Psoas muscle (tissue), 8 donors: Measurements from ENCODE around the gene ZP4. TPM values are rescaled to one million over a fixed set of nuclear protein-coding genes. Genes with fewer than 3 reads are reported as not detected.

Source experiments
- ATAC-seq, 4 donors: fragments of 200-7000 bp; cut with Tn5 transposase; one replicate each; pipeline ENCODE4 v1.9.1; 2020; ENCODE audit warnings: moderate library complexity in 3 of 4, mild to moderate bottlenecking in 2 of 4
- DNase-seq, 2 donors: peaks; one replicate each; pipeline ENCODE4 v3.0.0-alpha.2; 2020
- H3K27ac ChIP-seq: fragments of 200-600 bp; one replicate; pipeline ENCODE4 v1.8.0; 2022
- H3K27me3 ChIP-seq, 3 donors: fragments of 200-600 bp in 1 of 3; one replicate each; pipeline versions ENCODE4 v1.6.1 to v1.8.0; 2013 to 2022; ENCODE audit warnings: low read length in 2 of 3, mild to moderate bottlenecking in 2 of 3, moderate library complexity in 1 of 3; ENCODE audit not compliant: insufficient read depth in 3 of 3
- H3K36me3 ChIP-seq, 2 donors: fragments of 200-600 bp in 1 of 2; one replicate each; pipeline versions ENCODE4 v1.6.1 to v1.8.0; 2013 to 2022; ENCODE audit warnings: low read depth in 1 of 2, mild to moderate bottlenecking in 1 of 2, moderate library complexity in 1 of 2; ENCODE audit not compliant: insufficient read depth in 1 of 2
- H3K4me1 ChIP-seq: fragments of 200-600 bp; one replicate; pipeline ENCODE4 v1.8.0; 2022
- H3K4me3 ChIP-seq: fragments of 200-600 bp; one replicate; pipeline ENCODE4 v1.8.0; 2022; ENCODE audit warnings: mild to moderate bottlenecking
- H3K9me3 ChIP-seq: fragments of 200-600 bp; one replicate; pipeline ENCODE4 v1.8.0; 2022
- CTCF ChIP-seq: fragments of 200-600 bp; IDR thresholded peaks from one replicate; pipeline ENCODE4 v1.8.0; 2022; ENCODE audit warnings: antibody characterized with exemption
- WGBS, 3 donors: extraction: QIAGEN DNeasy Blood & Tissue Kit; methylation state at CpG; one replicate each; pipeline versions ENCODE4 v1.1.6 to v1.1.7; 2013; 5-methylcytosine and 5-hydroxymethylcytosine counted together
- intact Hi-C, 2 donors: fragments of 100-400 bp; cut with DNase I; formaldehyde crosslinking; loops; one replicate each; pipeline versions ENCODE4 v1.11.0 to v1.14.2; 2022
- polyA plus RNA-seq, 3 donors: library from polyadenylated mRNA; stranded (reverse); fragments of 200-250 nt; gene quantifications; one replicate each; pipeline ENCODE4 v1.2.3, GENCODE V29; 2013
- total RNA-seq, 4 donors: library from RNA; stranded (reverse); fragmentation: NEBNext Ultra II Directional in 2 of 4; extraction: Animal tissue kit (Norgen Biotek cat#: 25700) in 2 of 4; gene quantifications; one replicate each; pipeline versions ENCODE4 v1.2.1 to v1.2.4, GENCODE V29; 2021 to 2023
- donor health status: healthy with polysubstance abuse.
- donor health status: DM: no; HTN: no; CAD: no; lungs with moderate emphysema.
- donor health status: Bipolar disorder and iron deficiency.
- donor health status: healthy.
- donor health status: DM: yes; HTN: yes; CAD: no.
- donor health status: DM: no; HTN: no; CAD: no.
- donor health status: DM: no; HTN: no; CAD: no.
- donor health status: DM: yes; HTN: yes; CAD: no.

Gene ZP4
- total and polyA plus RNA-seq, 7 donors, result not detected

GRCh38 chr1:237868817-237869600, 21.7 kb downstream of the ZP4 start:
- Histone ChIP-seq H3K27me3 (no peaks in the 10 kb centered on the region), H3K36me3 (no peaks in the 10 kb centered on the region), H3K4me3 (no peak overlapping the region), H3K4me1 (no peaks in the 10 kb centered on the region), H3K9me3 (no peaks in the 10 kb centered on the region), H3K27ac (no peak overlapping the region)
- 80 to 86% (median 84%) methylated on average over 4 of the region's 4 CpGs for whole genome bisulfite sequencing, 3 donors
- intact Hi-C loops, result no loop called here
- ATAC-seq, result no peak
- TF ChIP-seq CTCF, result no peak
- no peak for DNase-seq

DNA sequence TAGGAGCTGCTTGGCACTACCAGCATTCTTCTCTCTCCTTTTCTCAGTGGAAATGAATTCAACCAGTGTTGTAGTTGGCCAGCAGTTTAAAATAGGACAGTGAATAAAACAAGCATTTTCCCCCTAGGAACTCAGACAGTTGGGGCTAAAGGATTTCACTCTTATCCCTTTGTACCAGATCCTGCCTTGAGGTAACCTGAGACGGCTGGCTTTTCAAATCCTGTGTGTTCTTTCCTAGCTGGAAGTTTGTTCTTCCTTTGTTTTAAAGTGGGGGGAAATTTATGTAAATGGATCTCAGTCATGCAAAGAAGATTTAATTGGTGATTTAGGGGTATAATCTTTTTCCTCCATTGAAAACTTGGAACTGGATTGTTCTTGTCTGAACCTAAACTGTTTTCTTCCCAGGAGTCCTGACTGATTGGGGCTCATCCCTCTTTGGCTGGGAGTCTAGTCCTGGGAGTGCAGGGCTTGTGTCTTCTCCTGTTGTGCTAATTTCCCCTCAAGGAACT, 23.3 kb downstream of the ZP4 start:
- 35 to 57% (median 39%) methylated on average over 1 of the region's 1 CpG for WGBS, 3 donors
- intact Hi-C loops, result no loop called here
- ATAC-seq, result no peak
- H3K9me3 ChIP-seq, result no peaks in the 10 kb centered on the region
- no peaks in the 10 kb centered on the region for H3K4me1 ChIP-seq
- no peaks in the 10 kb centered on the region for H3K27me3 ChIP-seq
- no peak for TF ChIP-seq CTCF
- no peak for DNase-seq
- no peaks in the 10 kb centered on the region for H3K36me3 ChIP-seq
- no peak overlapping the region for H3K27ac ChIP-seq
- H3K4me3 ChIP-seq, result no peak overlapping the region

GRCh38 chr1:237864338-237865244, 26.1 kb downstream of the ZP4 start:
- DNase-seq (peak; percentile 50 to 58), ATAC-seq (peak in 1 of 4 donors; percentile 22)
- Histone ChIP-seq H3K27me3 (no peaks in the 10 kb centered on the region), H3K4me3 (no peak overlapping the region), H3K4me1 (no peaks in the 10 kb centered on the region), H3K9me3 (no peaks in the 10 kb centered on the region), H3K36me3 (no peaks in the 10 kb centered on the region), H3K27ac (no peak overlapping the region)
- intact Hi-C loops, result no loop called here
- peak; percentile 57 for TF ChIP-seq CTCF
- WGBS, 3 donors, result 11 to 12% (median 12%) methylated on average over 25 of the region's 25 CpGs

- 66 to 80% (median 74%) methylated on average over 2 of the region's 2 CpGs for WGBS, 3 donors
- H3K9me3 ChIP-seq, result no peaks in the 10 kb centered on the region
- no peaks in the 10 kb centered on the region for H3K4me1 ChIP-seq
- DNase-seq, result no peak
- no peak overlapping the region for H3K4me3 ChIP-seq
- no peak for TF ChIP-seq CTCF
- ATAC-seq, result no peak
- no peak overlapping the region for H3K27ac ChIP-seq
- H3K36me3 ChIP-seq, result no peaks in the 10 kb centered on the region
- intact Hi-C loops, result no loop called here
- no peaks in the 10 kb centered on the region for H3K27me3 ChIP-seq
These were observed 27.5 kb downstream of the ZP4 start for GRCh38 chr1:237863234-237863633.
